Neural cell (in vitro differentiated cells): Measurements from ENCODE around the gene RACK1.

Experiments used
- CTCF ChIP-seq: fragments of 450-650 bp; IDR thresholded peaks from 2 replicates; pipeline ENCODE4 v1.5.1; 2014; ENCODE audit warnings: antibody characterized with exemption, mild to moderate bottlenecking, moderate library complexity; ENCODE audit not compliant: poor library complexity, severe bottlenecking
- EP300 ChIP-seq: fragments of 450-650 bp; conservative IDR thresholded peaks from 2 replicates; pipeline ENCODE4 v1.6.1; 2014; ENCODE audit warnings: antibody characterized with exemption, mild to moderate bottlenecking, moderate library complexity; ENCODE audit not compliant: poor library complexity, severe bottlenecking
- EZH2 ChIP-seq: fragments of 200-600, 300-800 bp; shearing (Covaris generic), sonication (generic); IDR thresholded peaks from 2 replicates; pipeline ENCODE4 v1.6.1; 2014; ENCODE audit warnings: antibody characterized with exemption, low read length, borderline replicate concordance, mild to moderate bottlenecking; ENCODE audit not compliant: insufficient read depth, poor library complexity, severe bottlenecking
- RAD21 ChIP-seq: fragments of 450-650 bp; conservative IDR thresholded peaks from 2 replicates; pipeline ENCODE4 v1.6.1; 2014; ENCODE audit warnings: antibody characterized with exemption, mild to moderate bottlenecking, moderate library complexity
- SMC3 ChIP-seq: fragments of 450-650 bp; conservative IDR thresholded peaks from 2 replicates; pipeline ENCODE4 v1.6.1; 2014; ENCODE audit warnings: antibody characterized with exemption, mild to moderate bottlenecking, moderate library complexity; ENCODE audit not compliant: poor library complexity
- TAF1 ChIP-seq: IDR thresholded peaks from 2 replicates; pipeline ENCODE4 v1.6.1; 2012; ENCODE audit warnings: low read depth

GRCh38 chr5:181197326-181197951 lies 46.3 kb downstream of the RACK1 start:
- no peak for TF ChIP-seq EZH2
- no peak for TF ChIP-seq EP300
- no peak for TF ChIP-seq CTCF
- no peak for TF ChIP-seq RAD21
- TF ChIP-seq TAF1, result no peak
- no peak for TF ChIP-seq SMC3
